ENCODE measurements around the gene CES5A.

CES5A gene

GRCh38 chr16:55846598-55847346, 28.4 kb downstream of the CES5A start:
- TF ChIP-seq SIN3A (IDR thresholded peaks at IDR 0.05; ENCODE audit: borderline replicate concordance, insufficient read depth, low read length) (no peak), POLR2AphosphoS5 (IDR thresholded peaks at IDR 0.05; ENCODE audit: low read depth, low read length) (no peak), FOXP2 (optimal IDR thresholded peaks at IDR 0.05; ENCODE audit: borderline replicate concordance, extremely low read depth, extremely low read length, insufficient read depth) (no peak), TAF1 (IDR thresholded peaks at IDR 0.05; ENCODE audit: borderline replicate concordance, insufficient read depth, low read length) (no peak), REST (IDR thresholded peaks at IDR 0.05; ENCODE audit: insufficient read depth in 1 of 2, low read depth in 2 of 2, low read length in 2 of 2) (no peak)

GRCh38 chr16:55843105-55843395, 32.1 kb downstream of the CES5A start:
- TF ChIP-seq POLR2AphosphoS5 (IDR thresholded peaks at IDR 0.05; ENCODE audit: low read depth, low read length) = no peak
- TF ChIP-seq FOXP2 (optimal IDR thresholded peaks at IDR 0.05; ENCODE audit: borderline replicate concordance, extremely low read depth, extremely low read length, insufficient read depth) = no peak
- TF ChIP-seq REST (IDR thresholded peaks at IDR 0.05; ENCODE audit: insufficient read depth in 1 of 2, low read depth in 2 of 2, low read length in 2 of 2) = no peak
- no peak for TF ChIP-seq TAF1 (IDR thresholded peaks at IDR 0.05; ENCODE audit: borderline replicate concordance, insufficient read depth, low read length)
- no peak for TF ChIP-seq SIN3A (IDR thresholded peaks at IDR 0.05; ENCODE audit: borderline replicate concordance, insufficient read depth, low read length)

- TF ChIP-seq FOXP2 (optimal IDR thresholded peaks at IDR 0.05; ENCODE audit: borderline replicate concordance, extremely low read depth, extremely low read length, insufficient read depth) (no peak), SIN3A (IDR thresholded peaks at IDR 0.05; ENCODE audit: borderline replicate concordance, insufficient read depth, low read length) (no peak), TAF1 (IDR thresholded peaks at IDR 0.05; ENCODE audit: borderline replicate concordance, insufficient read depth, low read length) (no peak), REST (IDR thresholded peaks at IDR 0.05; ENCODE audit: insufficient read depth in 1 of 2, low read depth in 2 of 2, low read length in 2 of 2) (no peak), POLR2AphosphoS5 (IDR thresholded peaks at IDR 0.05; ENCODE audit: low read depth, low read length) (no peak)
These were observed 32.6 kb downstream of the CES5A start for GRCh38 chr16:55842369-55843104.

DNA sequence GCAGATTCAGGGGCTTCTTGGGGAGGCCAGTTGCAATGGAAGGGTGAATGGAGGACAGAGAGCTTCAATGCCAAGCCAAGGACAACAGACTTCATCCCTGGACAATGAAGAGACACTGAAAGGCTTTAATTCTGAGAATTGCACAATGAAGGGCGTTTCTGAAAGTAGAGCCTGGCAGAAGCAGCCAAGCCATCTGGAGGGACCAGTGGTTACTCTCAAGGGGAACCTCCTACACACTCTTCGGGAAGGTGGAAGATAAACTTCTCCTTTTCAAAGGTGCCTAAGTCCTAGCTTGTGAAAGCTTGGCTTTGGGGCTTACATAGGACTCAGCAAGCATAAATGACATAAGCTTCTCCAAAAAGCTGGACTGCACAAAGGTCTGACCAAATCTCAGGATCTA, 36.1 kb downstream of the CES5A start:
- TF ChIP-seq REST (IDR thresholded peaks at IDR 0.05; ENCODE audit: insufficient read depth in 1 of 2, low read depth in 2 of 2, low read length in 2 of 2) (no peak), FOXP2 (optimal IDR thresholded peaks at IDR 0.05; ENCODE audit: borderline replicate concordance, extremely low read depth, extremely low read length, insufficient read depth) (no peak), SIN3A (IDR thresholded peaks at IDR 0.05; ENCODE audit: borderline replicate concordance, insufficient read depth, low read length) (no peak), TAF1 (IDR thresholded peaks at IDR 0.05; ENCODE audit: borderline replicate concordance, insufficient read depth, low read length) (no peak), POLR2AphosphoS5 (IDR thresholded peaks at IDR 0.05; ENCODE audit: low read depth, low read length) (no peak)
